ENCODE data around the gene SBNO2.

The SBNO2 gene

DNA sequence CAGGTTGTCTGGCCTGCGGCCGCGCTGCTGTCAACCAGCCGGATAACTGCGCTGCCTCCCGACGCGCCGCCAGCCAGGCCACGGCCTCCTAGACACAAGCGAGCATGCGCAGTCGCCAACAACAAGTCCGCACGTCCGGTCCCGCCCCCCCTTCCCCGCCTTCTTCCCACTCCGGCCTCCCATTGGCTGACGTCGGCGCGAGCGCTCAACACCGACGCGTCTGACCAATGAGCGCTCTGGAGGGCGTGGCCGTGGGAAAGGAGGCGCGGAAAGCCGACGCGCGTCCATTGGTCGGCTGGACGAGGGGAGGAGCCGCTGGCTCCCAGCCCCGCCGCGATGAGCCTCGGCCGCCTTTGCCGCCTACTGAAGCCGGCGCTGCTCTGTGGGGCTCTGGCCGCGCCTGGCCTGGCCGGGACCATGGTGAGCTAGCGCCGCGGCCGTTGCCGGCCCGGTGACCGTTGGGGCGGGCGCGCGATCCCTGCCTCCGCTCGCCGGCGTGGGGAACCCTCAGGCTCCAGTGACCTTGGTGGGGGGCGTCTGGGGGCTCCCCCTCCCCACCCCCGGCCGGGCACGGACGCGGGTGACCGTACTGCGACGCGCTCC, 70.3 kb downstream of the SBNO2 start, which contains the start of gene GPX4:
TSS of gene GPX4 (plus strand) at position 287 of the 603 bp plus-strand sequence. CDS start at position 337, 50 bp downstream.
- Histone ChIP-seq H3K27ac (peak within 1 kb of the TSS; percentile 67 to 100 (median 98)), H3K4me3 (peak within 1 kb of the TSS; percentile 70 to 94 (median 85))

DNA sequence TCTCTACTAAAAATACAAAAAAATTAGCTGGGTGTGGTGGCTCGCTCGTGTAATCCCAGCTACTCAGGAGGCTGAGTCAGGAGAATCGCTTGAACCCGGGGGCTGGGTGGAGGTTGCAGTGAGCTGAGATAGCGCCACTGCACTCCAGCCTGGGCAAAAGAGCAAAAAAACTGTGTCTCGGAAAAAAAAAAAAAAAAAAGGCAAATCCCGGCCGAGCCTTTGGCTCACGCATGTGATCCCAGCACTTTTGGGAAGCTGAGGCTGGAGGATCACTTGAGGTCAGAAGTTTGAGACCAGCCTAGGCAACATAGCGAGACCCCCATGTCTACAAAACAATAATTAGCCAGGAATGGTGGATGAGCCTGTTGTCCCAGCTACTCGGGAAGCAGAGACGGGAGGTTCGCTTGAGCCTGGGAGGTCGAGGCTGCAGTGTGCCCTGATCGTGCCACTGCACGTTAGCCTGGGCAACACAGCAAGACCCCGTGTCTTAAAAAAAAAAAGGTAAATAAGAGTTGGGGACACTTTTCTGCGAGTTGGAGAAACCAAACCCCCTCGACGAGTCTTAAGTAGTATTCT, 70.8 kb downstream of the SBNO2 start:
- Histone ChIP-seq H3K27ac (peak overlapping the region in 20 of 21 experiments; percentile 24 to 99 (median 89)), H3K4me3 (peak overlapping the region in 3 of 7 experiments; percentile 5 to 94 (median 14))

DNA sequence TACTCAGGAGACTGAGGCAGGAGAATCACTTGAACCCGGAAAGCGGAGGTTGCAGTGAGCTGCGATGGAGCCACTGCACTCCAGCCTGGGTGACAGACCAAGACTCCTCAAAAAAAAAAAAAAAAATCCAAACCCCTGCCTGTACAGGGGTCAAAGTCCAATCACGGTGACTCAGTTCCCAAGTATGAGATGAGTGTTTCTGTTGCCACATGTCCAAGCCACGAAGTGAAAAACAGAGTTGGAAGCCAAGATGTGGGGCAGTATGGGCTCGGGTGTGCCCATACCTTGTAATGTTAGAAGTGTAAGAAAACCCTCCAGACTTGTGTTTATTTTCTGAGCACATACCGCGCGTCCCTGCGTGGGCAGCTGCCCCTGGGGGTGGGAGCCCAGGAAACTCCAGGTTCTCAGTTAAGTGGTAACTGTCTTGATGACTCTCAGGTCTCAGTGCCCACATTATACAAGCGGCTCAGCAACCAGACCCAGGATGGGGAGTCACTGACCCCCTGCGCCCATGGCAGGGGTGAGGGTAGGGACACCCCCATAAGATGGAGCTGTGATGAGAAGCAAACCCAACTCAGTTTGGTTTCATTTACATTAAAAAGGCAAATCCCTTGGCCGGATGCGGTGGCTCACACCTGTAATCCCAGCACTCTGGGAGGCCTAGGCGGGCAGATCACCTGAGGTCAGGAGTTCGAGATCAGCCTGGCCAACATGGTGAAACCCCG, 71.5 kb downstream of the SBNO2 start:
- peak overlapping the region; percentile 26 to 99 (median 89) for H3K27ac ChIP-seq
- peak overlapping the region in 1 of 7 experiments; percentile 2 for H3K4me3 ChIP-seq

DNA sequence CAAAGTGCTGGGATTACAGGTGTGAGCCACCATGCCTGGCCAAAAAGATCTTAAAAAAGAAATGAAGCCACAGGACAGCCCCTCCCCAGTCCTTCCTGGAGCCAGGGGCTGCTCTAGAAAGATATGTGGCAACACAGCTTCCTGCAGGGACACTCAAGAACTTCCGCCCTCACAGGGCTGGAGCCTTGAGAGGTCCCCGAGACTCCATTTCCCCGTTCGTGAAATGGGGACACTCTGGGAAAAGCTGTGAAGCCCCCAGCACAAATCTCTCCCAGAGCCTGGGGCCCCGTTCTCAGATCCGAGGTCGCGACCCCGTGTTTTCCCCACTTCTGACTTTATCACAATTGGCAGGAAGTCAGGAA, 72.8 kb downstream of the SBNO2 start:
- Histone ChIP-seq H3K4me3 (peak overlapping the region in 1 of 7 experiments; percentile 3), H3K27ac (peak overlapping the region in 20 of 21 experiments; percentile 77 to 99 (median 89))

DNA sequence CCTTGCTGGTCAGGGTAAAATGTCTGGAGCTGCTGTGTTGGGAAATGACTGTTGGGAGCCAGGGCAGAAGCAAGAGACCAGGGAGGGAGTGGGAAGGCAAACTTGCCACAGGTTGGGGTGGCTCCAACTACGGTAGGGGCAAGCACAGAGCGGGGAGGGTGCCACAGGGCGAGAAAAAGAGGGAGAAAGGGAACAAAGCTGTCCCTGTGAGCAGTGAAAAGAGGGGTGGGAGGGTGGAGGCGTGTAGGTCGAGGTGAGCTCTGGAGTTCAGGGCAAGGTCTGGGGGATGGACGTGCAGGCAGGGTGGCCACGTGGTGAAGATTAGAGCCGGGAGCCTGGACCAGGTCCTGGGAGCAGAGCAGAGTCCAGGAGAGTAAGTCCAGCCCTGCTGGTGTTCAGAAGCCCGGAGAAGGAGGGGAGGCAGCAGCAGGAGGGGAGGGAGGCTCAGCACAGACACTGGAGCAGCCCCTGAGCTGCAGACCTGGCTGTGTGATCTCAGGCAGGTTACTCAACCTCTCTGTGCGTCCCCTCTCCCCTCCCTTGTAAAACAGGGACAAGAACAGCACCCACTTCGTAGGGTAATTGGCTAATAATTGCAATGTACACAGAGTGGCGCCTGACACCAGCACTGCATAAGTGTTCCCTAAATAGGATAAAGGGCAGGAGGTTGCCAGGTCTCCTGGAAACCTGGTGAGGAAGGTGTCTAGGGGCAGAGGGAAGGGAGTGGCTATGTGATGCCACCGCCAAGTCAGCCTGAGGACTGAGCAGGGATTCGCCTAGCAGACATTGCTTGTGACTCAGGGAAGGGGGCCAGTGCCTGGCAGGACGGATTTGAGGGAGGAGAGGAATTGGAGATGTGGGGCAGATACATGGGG, 75.7 kb downstream of the SBNO2 start:
- Histone ChIP-seq H3K27ac (peak overlapping the region in 19 of 21 experiments; percentile 4 to 96 (median 76)), H3K4me3 (no peak overlapping the region)

DNA sequence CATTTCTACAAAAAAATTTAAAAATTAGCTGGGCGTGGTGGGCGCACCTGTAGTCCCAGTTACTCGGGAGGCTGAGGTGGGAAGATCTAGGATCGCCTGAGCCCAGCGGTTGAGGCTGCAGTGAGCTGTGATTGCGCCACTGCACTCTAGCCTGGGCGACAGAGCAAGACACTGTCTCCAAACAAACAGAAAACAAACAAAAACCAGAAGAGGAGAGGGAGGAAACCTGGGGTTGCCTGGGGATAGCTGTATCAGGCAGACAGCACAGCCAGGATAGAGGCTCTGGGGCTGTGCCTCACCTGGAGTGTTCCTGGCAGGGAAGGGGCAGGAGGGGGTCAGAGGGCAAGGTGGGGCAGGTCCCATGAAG, 76.3 kb downstream of the SBNO2 start:
- Histone ChIP-seq H3K4me3 (no peak overlapping the region), H3K27ac (peak overlapping the region in 18 of 21 experiments; percentile 49 to 96 (median 74))

DNA sequence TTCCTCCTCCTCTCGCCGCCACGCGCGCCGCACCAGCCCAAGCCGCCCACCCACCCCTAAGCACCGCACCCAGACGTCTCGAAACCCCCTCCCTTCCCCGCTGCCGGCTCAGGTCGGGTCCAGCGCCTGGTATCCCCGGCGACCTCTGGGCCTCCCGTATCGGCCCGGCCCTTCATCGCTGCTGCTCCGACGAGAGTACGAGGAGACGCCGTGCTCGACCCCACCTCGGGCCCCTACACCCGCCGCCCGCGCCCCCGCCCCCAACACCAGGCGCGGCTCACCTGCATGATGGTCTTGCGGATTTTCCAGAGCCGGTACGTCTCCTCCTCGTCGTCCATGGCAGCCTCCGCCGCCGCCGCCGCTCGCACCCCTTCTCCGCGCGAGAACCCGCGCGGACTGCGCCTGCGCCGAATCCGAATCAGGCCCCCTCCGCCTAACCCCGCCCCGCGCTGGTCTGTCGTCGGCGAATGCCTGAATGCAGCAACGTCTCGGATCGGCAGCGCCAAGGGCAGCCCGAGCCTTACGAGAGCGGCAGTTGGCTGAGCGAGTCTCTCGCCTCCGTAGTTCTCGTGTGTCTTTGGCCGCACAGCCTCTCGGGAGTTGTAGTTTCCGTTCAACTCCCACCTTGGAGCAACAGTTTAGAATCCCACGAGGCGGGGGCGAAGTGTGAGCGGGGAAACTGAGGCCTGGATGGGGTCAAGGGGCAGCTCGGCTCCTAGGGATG, 78.9 kb downstream of the SBNO2 start, which contains the start of gene POLR2E:
TSS of gene POLR2E (minus strand) at position 398 of the 724 bp plus-strand sequence. CDS start at position 338, 60 bp downstream.
- peak within 1 kb of the TSS; percentile 88 to 99 (median 93) for H3K4me3 ChIP-seq
- H3K27ac ChIP-seq, result peak within 1 kb of the TSS; percentile 52 to 96 (median 91)

DNA sequence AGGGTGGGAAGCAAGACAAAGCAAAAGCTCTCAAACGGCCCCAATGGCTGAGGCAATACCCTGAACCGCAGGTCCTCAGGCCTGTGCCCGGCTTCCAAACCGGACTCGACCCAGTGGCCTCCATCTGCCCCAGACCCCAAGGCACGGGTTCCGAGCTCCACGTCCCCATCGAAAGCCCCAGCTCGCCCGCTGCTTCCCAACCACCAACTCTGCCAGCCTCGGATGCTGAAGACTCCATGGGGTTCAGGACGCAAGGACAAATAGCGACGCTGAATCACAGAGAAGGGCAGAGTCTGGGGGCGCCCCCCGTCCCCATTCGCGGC, 79.5 kb downstream of the SBNO2 start:
- Histone ChIP-seq H3K4me3 (peak overlapping the region; percentile 88 to 99 (median 93)), H3K27ac (peak overlapping the region; percentile 52 to 96 (median 91))

DNA sequence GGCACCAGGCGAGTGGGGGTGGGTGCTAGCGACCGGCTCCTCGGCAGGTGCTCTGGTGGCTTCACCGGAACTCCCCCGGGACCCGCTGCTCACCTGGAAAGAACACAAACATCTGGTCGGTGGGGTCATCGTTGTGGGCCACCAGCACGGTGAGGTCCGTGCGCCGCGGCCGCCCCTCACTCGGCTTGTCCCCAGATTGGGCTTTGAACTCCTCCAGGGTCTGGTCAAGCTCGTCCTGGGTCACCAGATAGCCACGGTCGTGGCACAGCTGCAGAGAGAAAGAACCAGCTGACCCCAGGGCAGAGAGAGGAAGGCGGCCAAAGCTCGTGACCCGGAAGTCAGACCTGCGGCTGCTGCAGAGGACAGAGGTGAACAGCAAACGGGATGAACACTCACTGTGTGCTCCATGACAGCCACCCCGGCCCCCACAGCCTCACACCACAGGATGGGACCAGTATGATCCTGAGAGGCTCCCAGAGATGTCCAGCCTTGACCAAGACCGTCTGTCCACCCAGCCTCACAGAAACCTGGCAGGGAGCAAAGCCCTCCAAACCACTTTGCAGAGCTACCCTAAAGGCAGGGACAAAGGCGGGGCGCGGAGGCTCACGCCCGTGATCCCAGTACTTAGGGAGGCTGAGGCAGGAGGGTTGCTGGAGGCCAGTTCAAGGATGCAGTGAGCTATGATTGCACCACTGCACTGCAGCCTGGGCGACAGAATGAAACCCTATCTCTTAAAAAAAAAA, 80.1 kb downstream of the SBNO2 start:
- Histone ChIP-seq H3K4me3 (peak overlapping the region; percentile 88 to 99 (median 93)), H3K27ac (peak overlapping the region in 19 of 21 experiments; percentile 8 to 96 (median 91))

DNA sequence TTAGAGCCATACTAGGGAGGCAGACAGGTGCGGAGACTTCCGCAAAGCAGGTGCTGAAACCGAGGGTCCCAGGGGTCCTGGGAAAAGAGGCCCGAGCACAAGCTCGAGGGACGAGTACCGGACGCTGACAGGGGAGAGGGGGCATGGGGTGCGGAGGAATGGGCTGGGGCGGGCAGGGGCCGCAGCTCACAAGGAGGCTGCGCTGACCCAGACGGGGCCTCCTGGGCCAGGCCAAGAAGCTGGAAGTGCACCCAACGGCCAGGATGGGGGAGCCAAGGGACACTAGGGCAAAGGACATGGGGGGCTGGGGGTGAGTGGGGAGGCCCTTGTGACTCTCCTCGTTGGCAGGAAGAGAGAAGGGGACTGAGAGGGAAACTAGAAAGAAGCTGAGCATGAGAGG, 80.7 kb downstream of the SBNO2 start:
- Histone ChIP-seq H3K4me3 (peak overlapping the region in 2 of 7 experiments; percentile 88 to 92), H3K27ac (peak overlapping the region in 5 of 21 experiments; percentile 8 to 95 (median 92))

DNA sequence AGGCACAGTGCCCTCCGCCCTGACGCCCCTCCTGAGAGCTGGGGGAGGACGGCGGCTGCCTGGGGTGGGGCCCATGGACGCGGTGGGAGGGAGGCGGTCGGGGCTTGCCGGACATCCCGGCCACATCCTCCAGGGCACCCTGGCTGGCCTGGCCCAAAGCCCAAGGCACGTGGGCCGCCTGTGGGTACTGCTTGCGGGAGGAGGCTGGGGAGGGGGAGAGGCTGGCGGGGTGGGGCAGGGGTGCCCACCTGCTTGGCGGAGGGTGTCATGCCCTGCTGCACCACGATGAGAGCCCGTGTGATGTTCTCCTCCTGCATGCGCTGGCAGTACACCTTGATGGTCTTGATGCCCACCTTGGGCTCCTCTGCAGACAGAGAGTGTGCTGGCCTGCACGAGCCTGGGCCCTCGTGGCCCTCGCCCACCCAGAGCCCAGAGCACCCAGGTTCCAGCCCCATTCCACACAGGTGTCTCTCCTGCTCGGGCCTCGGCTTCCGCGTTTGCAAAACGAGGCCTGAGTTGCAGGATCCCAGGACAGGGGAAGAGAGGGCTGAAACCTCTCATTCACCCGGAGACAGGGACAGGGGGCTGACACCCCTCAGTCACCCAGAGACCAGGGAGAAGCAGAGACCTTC, 82.4 kb downstream of the SBNO2 start:
- no peak overlapping the region for H3K27ac ChIP-seq
- no peak overlapping the region for H3K4me3 ChIP-seq

DNA sequence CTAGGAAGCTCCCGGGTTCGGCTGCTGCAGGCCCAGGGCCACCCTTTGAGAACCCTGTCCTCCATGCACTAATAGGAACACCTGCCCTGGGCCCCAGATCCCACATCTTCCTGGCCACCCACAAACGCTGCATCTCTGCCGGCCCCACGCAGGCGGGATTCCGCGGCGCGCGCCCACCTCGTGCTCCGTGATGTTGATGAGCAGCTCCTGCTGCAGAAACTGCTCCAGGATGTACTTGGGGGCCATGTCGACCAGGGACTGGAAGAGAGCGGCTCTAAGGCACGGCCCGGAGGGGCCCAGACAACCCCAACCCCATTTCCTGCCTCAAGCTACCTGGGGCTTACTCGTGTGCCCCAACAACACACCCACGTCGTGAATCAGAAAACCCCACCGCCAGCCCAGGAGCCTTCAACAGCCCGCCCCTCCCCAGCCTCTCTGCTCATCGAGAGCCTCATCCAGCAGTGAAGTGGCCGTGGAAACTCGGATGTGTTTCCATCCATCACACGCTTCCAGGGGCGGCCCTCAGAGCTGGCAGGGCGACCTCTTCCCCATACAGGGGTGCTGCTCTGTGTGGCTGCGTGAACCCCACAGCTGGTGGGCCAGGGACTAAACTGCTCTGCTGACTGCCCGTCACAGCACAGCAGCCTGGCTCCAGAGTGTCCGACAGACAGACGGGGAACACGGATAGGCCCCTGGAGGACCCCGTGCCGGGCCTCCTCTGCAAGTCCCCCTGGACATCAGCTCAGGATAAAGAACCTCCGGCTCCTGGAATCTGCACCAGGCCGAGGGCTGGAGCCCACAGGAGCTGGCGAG, 83.1 kb downstream of the SBNO2 start:
- Histone ChIP-seq H3K4me3 (no peak overlapping the region), H3K27ac (no peak overlapping the region)

DNA sequence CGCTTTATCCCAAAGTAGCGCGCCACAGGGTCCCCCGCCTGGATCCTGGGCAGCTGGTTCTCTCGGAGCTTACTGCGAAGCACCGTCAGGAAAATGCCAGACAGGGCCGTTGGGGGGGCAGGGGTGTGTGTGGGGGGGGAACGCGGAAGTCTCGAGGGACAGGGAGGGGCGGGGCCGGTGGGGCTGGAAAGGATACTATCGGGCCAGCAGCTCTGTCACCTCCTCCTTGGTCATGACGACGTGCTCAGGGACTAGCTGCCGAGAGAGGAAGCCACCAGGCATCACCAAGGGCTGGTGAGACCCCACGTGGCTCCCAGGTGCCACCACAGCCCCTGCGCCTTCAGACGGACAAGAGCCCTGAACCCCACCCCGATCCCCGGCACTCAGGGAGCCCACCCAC, 84.2 kb downstream of the SBNO2 start:
- Histone ChIP-seq H3K27ac (peak overlapping the region in 9 of 21 experiments; percentile 31 to 81 (median 61)), H3K4me3 (no peak overlapping the region)

DNA sequence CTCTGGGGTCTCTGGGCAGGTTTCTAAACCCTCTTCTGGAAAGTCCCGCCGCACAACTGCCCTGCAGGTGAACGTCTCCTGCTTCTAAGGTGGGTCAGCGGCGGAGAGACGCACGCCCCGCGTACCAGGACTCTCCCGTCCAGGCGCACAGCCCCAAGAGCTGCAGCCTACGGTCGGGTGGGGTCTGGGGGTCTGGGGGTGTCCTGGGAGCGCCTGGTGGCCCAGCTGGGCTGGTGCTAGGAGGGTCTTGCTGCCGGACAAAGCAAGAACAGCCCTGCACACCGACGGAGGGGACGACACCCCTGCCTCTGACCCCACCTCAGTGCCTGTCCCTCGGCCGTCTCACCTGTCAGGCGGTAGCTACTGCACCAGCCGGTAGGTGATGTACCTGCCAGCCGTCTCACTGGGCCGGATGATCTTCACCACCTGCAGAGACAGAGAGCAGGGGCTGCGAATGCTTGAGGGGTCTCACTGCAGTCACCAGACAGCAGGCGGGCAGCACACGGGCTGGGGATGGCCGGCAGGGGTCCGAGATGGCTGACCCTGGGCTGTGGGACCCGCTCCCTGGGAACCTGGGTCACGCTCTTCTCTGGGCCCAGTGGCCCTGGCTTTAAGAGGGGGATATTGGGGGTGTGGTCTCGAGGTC, 84.8 kb downstream of the SBNO2 start:
- no peak overlapping the region for H3K4me3 ChIP-seq
- peak overlapping the region in 18 of 21 experiments; percentile 13 to 91 (median 78) for H3K27ac ChIP-seq

DNA sequence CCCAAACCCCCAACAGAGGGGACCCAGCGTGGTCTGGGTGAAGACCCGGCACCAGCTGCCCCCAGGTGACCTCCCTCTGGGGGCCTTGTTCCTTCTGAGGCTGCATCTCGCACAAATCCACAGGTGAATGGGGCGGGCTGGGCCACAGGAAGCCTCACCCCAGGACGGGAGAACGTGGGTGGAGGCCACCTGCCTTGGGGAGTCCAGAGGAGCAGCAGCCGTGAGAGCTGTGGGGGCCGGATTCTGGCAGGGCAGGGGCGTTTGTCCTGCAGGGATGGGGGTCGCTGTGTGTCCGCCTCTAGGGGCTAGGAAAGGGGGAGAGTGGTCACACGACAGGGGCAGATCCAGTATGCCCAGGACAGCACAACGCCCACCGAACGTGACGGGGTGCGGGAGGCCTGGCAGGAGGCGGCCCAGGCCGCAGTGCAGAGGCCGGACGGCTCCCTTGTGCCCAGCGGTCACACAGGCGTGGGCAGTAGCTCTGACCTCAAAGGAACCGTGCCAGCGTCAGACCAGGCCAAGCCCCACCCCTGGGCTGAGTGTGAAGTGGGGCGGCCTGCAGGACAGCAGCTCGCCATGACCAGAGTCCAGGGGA, 85.6 kb downstream of the SBNO2 start:
- Histone ChIP-seq H3K4me3 (no peak overlapping the region), H3K27ac (peak overlapping the region in 20 of 21 experiments; percentile 27 to 91 (median 78))

DNA sequence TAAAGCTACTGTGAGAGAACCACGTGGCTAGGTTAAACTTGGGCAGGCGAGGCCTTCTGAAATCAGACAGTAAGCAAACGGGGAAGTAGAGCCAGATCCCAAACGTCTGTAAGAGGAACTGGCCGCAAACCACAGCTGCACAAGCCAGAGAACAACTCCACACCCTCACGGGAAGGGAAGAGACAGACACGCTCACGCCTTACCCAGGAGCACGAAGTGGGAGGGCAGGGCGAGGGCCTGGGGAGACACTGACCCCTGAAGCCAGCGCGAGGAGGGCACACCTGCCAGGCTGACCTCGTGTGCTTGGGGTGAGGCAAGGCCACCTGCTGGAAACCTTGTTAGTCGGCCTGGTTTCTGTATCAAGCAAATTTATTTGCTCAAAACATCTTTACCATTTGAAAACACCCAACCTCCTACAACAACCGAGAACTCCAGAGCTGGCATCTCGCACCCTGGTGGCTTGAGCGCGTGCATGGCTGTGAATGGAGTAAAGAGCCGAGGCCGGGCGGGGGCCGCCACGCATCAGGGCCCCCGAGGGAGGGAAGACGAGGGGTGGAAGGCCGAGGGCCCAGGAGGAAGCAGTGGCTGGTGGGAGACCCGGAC, 86.2 kb downstream of the SBNO2 start:
- Histone ChIP-seq H3K4me3 (no peak overlapping the region), H3K27ac (peak overlapping the region in 20 of 21 experiments; percentile 27 to 91 (median 78))
